HTR-8/SVneo (cell line): Measurements from ENCODE around the gene GFOD2.
A peak's percentile ranks its signal among the peaks of the same experiment; 100 is the strongest.
"Not testable (repeated sequence)": the region's sequence is repeated elsewhere in the genome, so short reads cannot be mapped to it uniquely, and the experiment has no call there.

Source experiments
- DNase-seq: peaks from one replicate; pipeline ENCODE4 v3.0.0; 2011; ENCODE audit warnings: low spot score, mixed read lengths; ENCODE audit not compliant: insufficient read length
- FAIRE-seq: peaks from 2 replicates; lab custom pipeline; 2011; peaks lifted over from hg19 to GRCh38; lab: Jason Lieb, UNC

The GFOD2 gene

GRCh38 chr16:67719048-67719777 is at the start of gene GFOD2:
Gene GFOD2, minus strand, starts transcription at chr16:67719316. Its CDS starts 33,601 bp downstream, at chr16:67685715.
- DNase-seq (peak; percentile 100), FAIRE-seq (peak; percentile 94)

GRCh38 chr16:67767953-67768352 is 48.8 kb upstream of the GFOD2 start:
- no peak for DNase-seq
- FAIRE-seq: no peak

DNA sequence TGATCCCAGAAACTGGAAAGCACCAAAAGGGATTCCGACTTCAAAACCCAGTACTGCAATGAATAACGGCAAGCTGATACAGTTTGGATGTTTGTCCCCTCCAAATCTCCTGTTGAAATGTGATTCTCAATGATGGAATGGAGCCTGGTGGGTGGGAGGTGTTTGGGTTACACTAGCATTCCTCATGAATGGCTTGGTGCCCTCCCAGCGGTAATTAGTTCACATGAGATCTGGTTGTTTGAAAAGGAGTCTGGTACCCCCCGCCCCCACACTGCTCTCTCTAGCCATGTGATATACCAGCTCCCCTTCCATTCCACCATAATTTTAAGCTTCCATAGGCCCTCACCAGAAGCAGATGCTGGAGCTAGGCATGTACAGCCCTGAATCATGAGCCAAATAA is 47.2 kb upstream of the GFOD2 start:
- FAIRE-seq (no peak), DNase-seq (no peak)

GRCh38 chr16:67764158-67764667 is 45.1 kb upstream of the GFOD2 start:
- FAIRE-seq (no peak), DNase-seq (no peak)

- DNase-seq: no peak
- no peak for FAIRE-seq
These were observed 44.0 kb upstream of the GFOD2 start for GRCh38 chr16:67763066-67763465.

DNA sequence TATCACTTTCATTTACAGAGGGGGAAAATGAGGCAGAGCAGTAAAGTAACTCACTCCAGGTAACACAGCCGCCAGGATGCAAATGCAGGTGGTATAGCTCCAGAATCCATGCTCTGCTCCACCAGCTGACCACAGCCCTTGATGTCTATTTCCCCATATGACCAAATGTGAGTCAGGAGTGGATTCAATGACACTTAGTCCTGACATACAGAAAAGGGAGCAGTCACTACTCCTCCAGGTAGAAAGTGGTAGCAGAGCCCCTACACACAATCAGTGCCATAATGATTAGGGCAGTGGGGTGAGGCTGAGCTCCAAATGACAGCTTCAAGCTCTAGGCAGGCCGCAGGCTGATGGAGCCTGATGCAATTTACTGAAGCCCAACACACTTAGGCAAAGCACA is 43.3 kb upstream of the GFOD2 start:
- FAIRE-seq (no peak), DNase-seq (no peak)

GRCh38 chr16:67761924-67762323 is 42.8 kb upstream of the GFOD2 start:
- FAIRE-seq (no peak), DNase-seq (no peak)

DNA sequence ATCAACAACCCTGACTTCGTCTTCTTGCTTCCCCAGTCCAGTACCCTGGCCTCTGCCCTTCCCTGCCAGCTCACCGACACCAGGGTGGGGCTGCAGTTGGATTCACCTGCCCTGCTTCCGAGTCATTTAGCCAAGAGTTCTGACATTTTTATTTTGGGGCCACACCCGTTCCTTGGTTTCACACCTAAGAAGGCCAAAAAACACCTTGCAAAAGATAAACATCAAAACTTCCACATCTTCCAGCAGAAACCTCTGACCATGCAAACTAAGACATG is 41.8 kb upstream of the GFOD2 start:
- FAIRE-seq: no peak
- DNase-seq: no peak

DNA sequence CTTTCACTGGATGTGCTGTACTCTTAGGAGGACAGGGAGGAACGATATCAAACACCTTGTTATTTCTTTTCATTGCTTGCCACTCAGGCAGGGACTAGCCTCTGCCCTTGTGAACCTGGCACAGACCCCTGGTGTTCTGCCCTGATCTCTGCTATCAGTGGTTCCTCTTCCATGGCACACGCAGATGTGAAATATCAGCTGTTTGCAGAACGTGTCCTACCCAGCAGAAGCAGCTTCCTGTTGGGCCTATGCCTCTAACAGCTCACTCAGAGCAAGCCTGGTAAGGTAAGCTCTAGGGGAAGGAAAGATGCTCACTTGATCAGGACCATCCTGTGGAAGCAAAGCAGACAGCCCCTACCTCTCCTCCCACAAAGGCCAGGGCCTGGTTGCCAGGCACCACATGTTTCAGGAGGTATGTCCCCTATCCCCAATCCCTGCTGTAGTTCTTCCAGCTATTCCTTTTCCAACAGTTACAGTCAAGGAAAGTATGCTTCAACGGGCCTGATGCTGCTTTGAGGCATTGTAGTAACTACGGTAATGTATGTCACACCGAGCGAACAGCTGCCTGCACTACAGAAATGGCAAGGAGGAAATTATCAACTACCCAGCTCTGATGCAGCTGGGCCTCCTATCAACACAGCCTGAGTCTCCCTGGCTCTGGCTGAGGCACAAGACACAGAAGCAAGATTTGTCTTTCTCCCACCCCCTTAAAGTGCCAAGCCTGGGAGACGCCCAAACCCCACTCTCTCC is 41.3 kb upstream of the GFOD2 start:
- DNase-seq (no peak), FAIRE-seq (peak; percentile 64)

DNA sequence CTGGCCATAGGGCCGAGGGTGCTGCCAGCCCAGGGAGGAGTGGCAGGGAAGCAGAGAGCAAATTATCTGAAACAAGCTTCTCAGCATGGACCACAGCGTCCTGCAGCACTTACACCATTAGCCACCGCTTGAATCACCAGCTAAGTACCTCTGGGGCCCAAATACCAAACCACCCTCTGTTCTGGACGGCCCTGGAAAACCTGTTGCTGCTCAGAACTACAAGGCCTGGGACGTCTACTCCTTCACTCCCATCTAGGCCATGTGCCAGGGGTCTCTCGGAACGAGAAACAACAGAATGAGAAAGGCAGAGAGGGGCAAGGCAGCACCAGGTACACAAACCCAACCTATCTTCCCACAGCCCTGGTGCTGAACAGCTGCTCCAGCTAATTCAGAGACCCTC is 39.9 kb upstream of the GFOD2 start:
- FAIRE-seq (no peak), DNase-seq (no peak)

DNA sequence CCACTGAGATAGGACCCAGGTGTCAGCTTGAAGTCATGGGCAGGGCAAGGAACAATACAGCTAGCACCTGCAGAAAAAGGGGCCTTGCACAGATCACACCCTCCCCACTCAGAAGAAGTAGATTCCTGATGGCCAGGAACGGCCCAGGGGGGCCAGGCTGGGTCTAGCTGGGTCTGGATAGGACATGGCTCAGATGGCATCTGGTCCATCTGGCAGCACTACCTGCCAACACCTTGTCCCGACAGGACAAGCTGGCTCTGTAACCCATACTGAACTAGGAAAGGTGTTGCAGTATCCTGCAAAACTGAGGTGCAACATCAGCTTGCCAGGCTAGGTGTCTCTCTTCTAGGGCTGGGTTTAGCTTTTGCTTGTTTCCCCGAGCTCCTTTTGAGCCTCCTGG is 38.9 kb upstream of the GFOD2 start:
- no peak for DNase-seq
- peak; percentile 57 for FAIRE-seq

GRCh38 chr16:67752641-67753040 is 33.5 kb upstream of the GFOD2 start:
- FAIRE-seq (peak; percentile 48), DNase-seq (no peak)

DNA sequence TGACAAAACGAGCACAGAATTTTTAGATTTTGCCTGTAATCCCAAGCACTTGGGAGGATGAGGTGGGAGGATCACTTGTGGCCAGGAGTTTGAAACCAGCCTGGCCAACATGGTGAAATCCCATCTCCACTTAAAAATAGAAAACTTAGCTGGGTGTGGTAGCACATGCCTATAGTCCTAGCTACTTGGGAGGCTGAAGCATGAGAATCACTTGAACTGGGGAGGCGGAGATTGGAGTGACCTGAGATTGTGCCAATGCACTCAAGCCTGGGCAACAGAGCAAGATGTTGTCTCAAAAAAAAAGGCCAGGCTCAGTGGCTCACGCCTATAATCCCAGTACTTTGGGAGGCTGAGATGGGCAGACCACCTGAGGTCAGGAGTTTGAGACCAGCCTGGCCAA is 32.2 kb upstream of the GFOD2 start:
- not testable (repeated sequence) for FAIRE-seq

GRCh38 chr16:67750466-67750865 is 31.4 kb upstream of the GFOD2 start:
- DNase-seq: no peak

More for the DNA sequence above, 32.2 kb upstream of the GFOD2 start:
- DNase-seq: not testable (repeated sequence)

GRCh38 chr16:67749436-67750078 is 30.4 kb upstream of the GFOD2 start:
- DNase-seq: no peak
- FAIRE-seq: no peak

More at GRCh38 chr16:67750466-67750865, 31.4 kb upstream of the GFOD2 start:
- no peak for FAIRE-seq

DNA sequence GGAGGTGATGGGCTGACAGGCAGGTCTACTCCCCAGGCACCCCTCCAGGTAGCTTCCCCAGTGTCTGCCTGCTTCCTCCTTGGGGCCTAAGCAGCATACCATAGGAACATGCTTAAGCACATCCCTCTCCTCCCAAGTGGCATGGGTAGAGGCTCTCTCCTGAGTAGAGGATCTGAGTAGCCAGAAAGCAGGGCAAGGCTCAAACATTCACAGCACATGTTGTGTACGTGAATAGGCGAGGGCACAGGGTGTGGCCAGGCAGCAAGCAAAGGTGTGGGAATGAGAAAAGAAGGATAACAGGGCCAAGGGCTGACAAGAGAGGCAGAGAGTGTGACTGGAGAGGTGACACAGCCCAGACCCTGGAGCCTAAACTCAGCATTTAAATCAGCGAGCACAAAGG is 29.7 kb upstream of the GFOD2 start:
- DNase-seq (no peak), FAIRE-seq (no peak)

DNA sequence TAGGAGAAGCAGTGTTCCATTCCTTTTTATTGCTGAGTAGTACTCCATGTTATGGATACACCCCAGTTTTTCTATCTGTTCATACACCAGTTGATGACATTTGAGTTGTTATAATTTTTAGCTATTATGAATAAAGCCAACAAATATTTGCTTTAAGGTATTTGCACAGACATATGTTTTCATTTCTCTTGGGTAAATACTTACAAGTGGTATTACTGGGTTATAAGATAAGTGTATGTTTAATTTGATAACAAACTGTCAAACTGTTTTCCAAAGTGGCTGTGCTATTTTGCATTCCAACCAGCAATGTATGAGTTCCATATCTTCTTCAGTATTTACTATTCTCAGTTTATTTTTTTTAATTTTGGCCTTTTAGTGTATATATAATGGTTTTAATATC is 27.7 kb upstream of the GFOD2 start:
- FAIRE-seq: no peak
- DNase-seq: no peak

- FAIRE-seq (no peak), DNase-seq (no peak)
These were observed 22.0 kb upstream of the GFOD2 start for GRCh38 chr16:67741118-67741517.

GRCh38 chr16:67740391-67740790 is 21.3 kb upstream of the GFOD2 start:
- DNase-seq: no peak
- FAIRE-seq: no peak

GRCh38 chr16:67736858-67737257 is 17.7 kb upstream of the GFOD2 start:
- DNase-seq (no peak), FAIRE-seq (no peak)

GRCh38 chr16:67734731-67735201 is 15.7 kb upstream of the GFOD2 start:
- DNase-seq (no peak), FAIRE-seq (no peak)
